ENCODE data around the gene SUPT3H. TPM values are rescaled to one million over a fixed set of nuclear protein-coding genes. Genes with fewer than 3 reads are reported as not detected.
"Not testable (repeated sequence)": the region's sequence is repeated elsewhere in the genome, so short reads cannot be mapped to it uniquely, and the experiment has no call there.

SUPT3H gene
- polyA plus RNA-seq, 4 donors, result 19.3 to 24.0 (median 23.2) TPM

DNA sequence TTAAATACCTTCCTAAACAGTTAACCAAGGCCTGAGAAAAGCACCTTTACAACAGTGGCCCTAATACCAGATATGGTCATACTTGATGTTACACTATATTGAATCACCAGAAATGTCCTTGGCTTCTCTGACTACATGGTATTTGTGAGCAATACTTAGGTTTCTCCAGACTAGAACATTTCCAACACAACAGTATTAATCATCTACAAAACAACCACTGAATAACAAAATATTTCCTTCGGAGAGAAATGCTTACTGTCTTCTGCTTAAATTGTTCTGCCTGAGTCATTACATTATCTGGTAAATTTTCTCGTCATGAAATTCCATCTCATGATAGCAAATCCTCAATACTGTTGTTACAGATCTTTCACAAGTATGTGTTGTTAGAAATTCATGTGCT is 302.5 kb downstream of the SUPT3H start:
- no peak for DNase-seq (ENCODE audit: low read depth in 4 of 4, low spot score in 3 of 4)

- DNase-seq (ENCODE audit: low read depth in 4 of 4, low spot score in 3 of 4), result no peak
These were observed 303.3 kb downstream of the SUPT3H start for GRCh38 chr6:45074439-45074838.

- DNase-seq (ENCODE audit: low read depth in 4 of 4, low spot score in 3 of 4), result no peak
These were observed 304.0 kb downstream of the SUPT3H start for GRCh38 chr6:45073771-45074170.

DNA sequence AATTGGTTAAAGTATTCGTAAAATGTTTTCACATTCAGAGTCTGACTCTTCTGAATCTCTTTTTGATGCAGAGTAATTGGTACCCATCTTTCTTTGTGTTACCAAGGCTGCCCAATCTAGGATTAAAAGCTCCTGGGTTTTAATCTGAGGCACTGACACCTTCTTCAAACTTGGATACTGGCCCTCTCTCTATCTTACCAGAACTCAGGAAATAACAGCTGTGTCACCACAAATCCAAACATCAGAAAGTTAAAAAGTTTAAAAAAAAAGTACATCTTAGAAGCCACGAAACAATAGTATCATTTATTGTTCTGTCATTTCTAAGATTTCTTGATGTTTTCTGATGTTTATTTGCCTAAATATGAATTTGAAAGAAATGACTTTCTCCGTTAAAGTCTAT is 305.1 kb downstream of the SUPT3H start:
- DNase-seq (ENCODE audit: low read depth in 4 of 4, low spot score in 3 of 4), result no peak

DNA sequence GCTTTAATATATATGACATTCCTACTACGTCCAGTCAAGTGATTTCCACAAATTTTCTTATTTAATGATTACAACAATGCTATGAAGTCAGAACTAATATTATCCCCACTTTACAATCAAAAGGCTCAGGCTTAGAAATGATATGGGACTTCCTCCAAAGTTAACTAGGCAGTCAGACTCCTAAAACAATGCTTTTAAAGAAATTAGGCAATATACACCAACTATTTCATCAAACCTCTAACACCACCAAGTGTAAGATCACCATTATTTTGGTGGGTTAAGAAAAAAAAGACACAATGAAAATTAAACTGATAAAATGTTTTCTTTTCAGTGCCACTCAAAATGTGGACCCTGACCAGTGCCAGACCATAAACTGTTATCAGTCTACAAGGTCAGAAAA is 305.7 kb downstream of the SUPT3H start:
- no peak for DNase-seq (ENCODE audit: low read depth in 4 of 4, low spot score in 3 of 4)

DNA sequence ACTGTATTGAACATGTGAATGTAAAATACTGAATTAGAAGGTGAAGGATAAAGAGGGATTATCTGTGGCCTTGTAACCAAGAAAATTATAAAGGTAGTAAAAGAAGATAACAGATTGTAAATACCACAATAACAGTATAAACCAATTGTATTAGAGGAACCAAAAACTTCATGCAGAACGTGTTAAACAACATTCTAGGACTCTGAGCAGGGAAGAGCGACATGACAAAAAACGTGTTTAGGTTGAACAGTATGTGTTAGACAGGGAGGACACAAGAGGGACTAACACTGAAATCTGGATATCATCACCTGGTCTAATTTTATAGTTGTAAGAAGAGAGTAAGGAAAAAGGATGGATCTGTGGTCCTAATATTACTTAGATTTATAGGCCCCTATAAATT is 308.6 kb downstream of the SUPT3H start:
- DNase-seq (ENCODE audit: low read depth in 4 of 4, low spot score in 3 of 4), result no peak

GRCh38 chr6:45067446-45067845 is 310.3 kb downstream of the SUPT3H start:
- not testable (repeated sequence) for DNase-seq (ENCODE audit: low read depth in 4 of 4, low spot score in 3 of 4)

DNA sequence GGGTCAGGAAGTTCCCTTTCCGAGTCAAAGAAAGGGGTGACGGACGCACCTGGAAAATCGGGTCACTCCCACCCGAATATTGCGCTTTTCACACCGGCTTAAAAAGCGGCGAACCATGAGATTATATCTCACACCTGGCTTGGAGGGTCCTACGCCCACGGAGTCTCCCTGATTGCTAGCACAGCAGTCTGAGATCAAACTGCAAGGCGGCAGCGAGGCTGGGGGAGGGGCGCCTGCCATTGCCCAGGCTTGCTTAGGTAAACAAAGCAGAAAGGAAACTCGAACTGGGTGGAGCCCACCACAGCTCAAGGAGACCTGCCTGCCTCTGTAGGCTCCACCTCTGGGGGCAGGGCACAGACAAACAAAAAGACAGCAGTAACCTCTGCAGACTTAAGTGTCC is 315.1 kb downstream of the SUPT3H start:
- DNase-seq (ENCODE audit: low read depth in 4 of 4, low spot score in 3 of 4), result not testable (repeated sequence)

- DNase-seq (ENCODE audit: low read depth in 4 of 4, low spot score in 3 of 4), result no peak
These were observed 320.0 kb downstream of the SUPT3H start for GRCh38 chr6:45057711-45058110.

- DNase-seq (ENCODE audit: low read depth in 4 of 4, low spot score in 3 of 4), result no peak
These were observed 323.1 kb downstream of the SUPT3H start for GRCh38 chr6:45054610-45055009.

- no peak for DNase-seq (ENCODE audit: low read depth in 4 of 4, low spot score in 3 of 4)
These were observed 325.4 kb downstream of the SUPT3H start for GRCh38 chr6:45052325-45052724.

DNA sequence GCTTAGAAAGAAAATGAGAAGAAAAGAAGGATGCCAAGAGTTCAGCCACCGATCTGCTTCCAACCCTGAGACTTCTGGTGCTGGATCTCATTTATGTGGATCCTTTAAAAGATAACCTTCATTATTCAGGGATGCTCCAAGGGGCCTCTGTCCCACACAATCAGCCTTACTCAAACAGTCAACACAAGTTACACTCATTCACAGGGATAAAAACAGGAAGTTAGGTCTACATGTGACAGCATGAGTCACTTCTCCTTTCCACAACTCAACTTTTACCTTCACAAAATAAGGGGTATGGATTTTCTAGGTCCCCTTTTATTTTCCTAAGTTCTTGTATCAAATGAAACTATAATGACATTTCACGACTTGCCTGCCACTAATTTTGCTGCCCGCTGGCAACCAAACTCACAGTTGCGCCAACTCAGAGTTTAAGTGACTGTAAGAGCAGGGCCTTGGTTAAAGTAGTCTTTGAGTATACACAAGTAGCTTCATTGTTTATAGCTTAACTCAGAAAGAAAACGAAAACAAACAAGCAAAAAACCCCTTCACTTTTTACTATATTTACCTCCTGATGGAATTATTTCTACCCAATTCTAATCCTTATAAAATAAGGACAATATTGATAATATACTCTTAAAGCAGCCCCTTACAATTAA is 328.4 kb downstream of the SUPT3H start:
- no peak for DNase-seq (ENCODE audit: low read depth in 4 of 4, low spot score in 3 of 4)

- no peak for DNase-seq (ENCODE audit: low read depth in 4 of 4, low spot score in 3 of 4)
These were observed 330.2 kb downstream of the SUPT3H start for GRCh38 chr6:45047573-45047972.

GRCh38 chr6:45045253-45045601 is 332.5 kb downstream of the SUPT3H start:
- no peak for DNase-seq (ENCODE audit: low read depth in 4 of 4, low spot score in 3 of 4)

- DNase-seq (ENCODE audit: low read depth in 4 of 4, low spot score in 3 of 4), result no peak
These were observed 333.1 kb downstream of the SUPT3H start for GRCh38 chr6:45044510-45045252.

DNA sequence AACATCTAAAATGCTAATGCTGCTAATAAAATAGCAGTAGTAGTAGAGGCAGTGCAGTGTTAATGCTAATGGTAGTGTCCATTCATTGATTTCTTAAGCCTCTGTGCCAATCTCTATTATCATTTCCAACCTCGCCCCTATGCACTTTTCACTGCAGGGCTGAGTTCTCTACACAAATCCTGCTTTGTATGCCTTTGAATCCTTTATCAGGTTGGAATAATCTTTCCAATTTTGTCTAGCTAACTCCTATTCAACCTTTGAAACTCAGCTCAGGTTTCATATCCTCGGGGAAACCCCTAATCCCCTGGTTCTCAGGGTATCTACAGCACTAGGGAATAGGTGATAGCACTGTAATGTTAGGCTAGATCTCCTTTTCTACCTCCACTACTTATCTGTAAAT is 333.6 kb downstream of the SUPT3H start:
- DNase-seq (ENCODE audit: low read depth in 4 of 4, low spot score in 3 of 4), result no peak

- DNase-seq (ENCODE audit: low read depth in 4 of 4, low spot score in 3 of 4), result not testable (repeated sequence)
These were observed 335.1 kb downstream of the SUPT3H start for GRCh38 chr6:45042673-45043072.

- no peak for DNase-seq (ENCODE audit: low read depth in 4 of 4, low spot score in 3 of 4)
These were observed 339.5 kb downstream of the SUPT3H start for GRCh38 chr6:45038226-45038625.

DNA sequence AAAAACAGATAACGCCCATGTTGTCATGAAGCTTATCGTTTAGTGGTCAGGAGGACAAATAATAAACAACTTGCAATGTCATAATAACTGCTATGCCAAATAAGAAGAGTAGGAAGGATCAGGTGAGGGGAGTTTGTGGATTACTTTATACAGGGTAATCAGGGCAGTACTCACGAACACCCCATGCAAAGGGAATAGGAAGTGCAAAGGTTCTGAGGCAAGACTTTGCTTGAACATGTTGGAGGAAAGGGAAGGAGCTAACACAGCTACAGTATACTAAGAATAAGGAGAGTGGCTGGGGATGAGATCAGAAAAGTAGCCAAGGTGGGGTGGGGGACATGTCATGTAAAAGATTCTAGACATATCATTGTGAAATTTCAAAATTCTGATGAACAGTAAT is 341.6 kb downstream of the SUPT3H start:
- no peak for DNase-seq (ENCODE audit: low read depth in 4 of 4, low spot score in 3 of 4)

- no peak for DNase-seq (ENCODE audit: low read depth in 4 of 4, low spot score in 3 of 4)
These were observed 345.3 kb downstream of the SUPT3H start for GRCh38 chr6:45032426-45032825.

GRCh38 chr6:45031601-45032000 is 346.1 kb downstream of the SUPT3H start:
- DNase-seq (ENCODE audit: low read depth in 4 of 4, low spot score in 3 of 4), result no peak

DNA sequence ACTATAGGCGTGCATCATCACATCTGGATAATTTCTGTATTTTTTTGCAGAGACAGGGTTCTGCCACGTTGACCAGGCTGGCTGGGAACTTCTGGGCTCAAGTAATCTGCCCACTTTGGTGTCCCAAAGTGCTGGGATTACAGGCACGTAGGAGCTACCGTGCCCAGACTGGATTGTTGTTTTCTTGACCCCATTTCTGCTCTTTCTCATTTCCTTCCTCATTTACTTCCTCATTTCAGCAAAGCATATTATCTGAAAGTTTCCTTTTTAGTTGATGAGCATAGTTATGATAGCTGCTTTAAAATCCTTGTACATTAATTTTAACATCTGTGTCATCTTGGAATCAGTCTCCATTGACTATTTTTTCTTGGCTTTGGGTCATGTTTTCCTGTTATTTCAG is 350.6 kb downstream of the SUPT3H start:
- DNase-seq (ENCODE audit: low read depth in 4 of 4, low spot score in 3 of 4), result no peak
